ENCODE results near the gene NKX6-2.

Gene NKX6-2

DNA sequence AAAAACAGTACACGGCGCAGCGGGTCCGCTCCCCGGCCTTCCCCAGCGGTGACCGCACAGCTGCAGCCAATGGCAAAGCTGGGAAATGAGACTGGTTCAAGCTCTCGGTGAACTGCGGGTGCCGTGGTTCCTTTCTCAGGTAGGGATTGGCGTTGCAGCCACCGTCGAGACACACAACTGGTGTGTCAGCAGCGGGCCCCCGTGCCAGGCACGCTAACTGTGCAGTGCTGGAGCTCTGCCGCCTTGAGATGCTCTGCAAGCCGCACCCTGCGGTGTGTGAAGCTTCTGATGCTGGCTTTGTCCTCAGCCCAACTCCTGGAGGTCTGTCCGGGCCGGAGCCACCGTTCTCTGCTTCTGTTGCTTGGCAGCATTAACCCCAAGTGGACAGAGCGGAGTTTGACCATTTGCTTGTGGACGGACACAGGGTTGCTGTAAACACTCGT lies 20.6 kb upstream of the NKX6-2 start:
- TF ChIP-seq, protein P1, sequence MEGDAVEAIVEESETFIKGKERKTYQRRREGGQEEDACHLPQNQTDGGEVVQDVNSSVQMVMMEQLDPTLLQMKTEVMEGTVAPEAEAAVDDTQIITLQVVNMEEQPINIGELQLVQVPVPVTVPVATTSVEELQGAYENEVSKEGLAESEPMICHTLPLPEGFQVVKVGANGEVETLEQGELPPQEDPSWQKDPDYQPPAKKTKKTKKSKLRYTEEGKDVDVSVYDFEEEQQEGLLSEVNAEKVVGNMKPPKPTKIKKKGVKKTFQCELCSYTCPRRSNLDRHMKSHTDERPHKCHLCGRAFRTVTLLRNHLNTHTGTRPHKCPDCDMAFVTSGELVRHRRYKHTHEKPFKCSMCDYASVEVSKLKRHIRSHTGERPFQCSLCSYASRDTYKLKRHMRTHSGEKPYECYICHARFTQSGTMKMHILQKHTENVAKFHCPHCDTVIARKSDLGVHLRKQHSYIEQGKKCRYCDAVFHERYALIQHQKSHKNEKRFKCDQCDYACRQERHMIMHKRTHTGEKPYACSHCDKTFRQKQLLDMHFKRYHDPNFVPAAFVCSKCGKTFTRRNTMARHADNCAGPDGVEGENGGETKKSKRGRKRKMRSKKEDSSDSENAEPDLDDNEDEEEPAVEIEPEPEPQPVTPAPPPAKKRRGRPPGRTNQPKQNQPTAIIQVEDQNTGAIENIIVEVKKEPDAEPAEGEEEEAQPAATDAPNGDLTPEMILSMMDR (IDR thresholded peaks at IDR 0.05) = no peak
- Histone ChIP-seq H3K9ac (no peak overlapping the region), H3K36me3 (ENCODE audit: control insufficient read depth, insufficient read depth, low read length) (no peaks in the 10 kb centered on the region), H3K9me3 (ENCODE audit: control insufficient read depth, low read length) (no peaks in the 10 kb centered on the region), H3K4me2 (ENCODE audit: low read length) (no peak overlapping the region), H2AFZ (no peak overlapping the region), H3K27ac (no peak overlapping the region), H3K4me1 (no peaks in the 10 kb centered on the region), H3K4me3 (ENCODE audit: low read depth, low read length) (no peak overlapping the region), H3K27me3 (ENCODE audit: control insufficient read depth, insufficient read depth, low read length) (no peaks in the 10 kb centered on the region), H3K79me2 (no peaks in the 10 kb centered on the region)

DNA sequence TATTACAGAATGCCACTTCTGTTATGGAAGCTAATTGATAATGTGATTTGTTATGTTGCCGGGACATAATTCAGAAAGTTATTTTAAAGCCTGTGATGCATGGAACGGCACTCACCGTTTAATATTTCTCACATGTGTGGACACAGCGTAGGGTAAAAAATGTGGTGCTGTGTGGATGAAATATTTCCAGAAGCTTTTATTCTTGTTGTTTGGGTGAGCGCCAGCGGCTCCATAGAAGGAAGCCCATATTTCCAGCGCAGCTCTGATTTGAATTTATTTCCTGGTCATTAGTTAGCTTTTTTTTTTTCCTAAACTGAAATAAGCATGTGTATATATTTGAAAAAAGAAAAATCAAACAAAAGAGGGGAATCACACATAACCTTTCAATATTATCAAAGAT lies 20.2 kb upstream of the NKX6-2 start:
- no peaks in the 10 kb centered on the region for H3K27me3 ChIP-seq (ENCODE audit: control insufficient read depth, insufficient read depth, low read length)
- H3K79me2 ChIP-seq = no peaks in the 10 kb centered on the region
- H3K4me2 ChIP-seq (ENCODE audit: low read length) = no peak overlapping the region
- H3K9me3 ChIP-seq (ENCODE audit: control insufficient read depth, low read length) = no peaks in the 10 kb centered on the region
- H3K36me3 ChIP-seq (ENCODE audit: control insufficient read depth, insufficient read depth, low read length) = no peaks in the 10 kb centered on the region
- H2AFZ ChIP-seq = no peak overlapping the region
- no peak overlapping the region for H3K9ac ChIP-seq
- no peak overlapping the region for H3K27ac ChIP-seq
- H3K4me3 ChIP-seq (ENCODE audit: low read depth, low read length) = no peak overlapping the region
- no peaks in the 10 kb centered on the region for H3K4me1 ChIP-seq
- TF ChIP-seq, protein P1 (IDR thresholded peaks at IDR 0.05) = no peak

DNA sequence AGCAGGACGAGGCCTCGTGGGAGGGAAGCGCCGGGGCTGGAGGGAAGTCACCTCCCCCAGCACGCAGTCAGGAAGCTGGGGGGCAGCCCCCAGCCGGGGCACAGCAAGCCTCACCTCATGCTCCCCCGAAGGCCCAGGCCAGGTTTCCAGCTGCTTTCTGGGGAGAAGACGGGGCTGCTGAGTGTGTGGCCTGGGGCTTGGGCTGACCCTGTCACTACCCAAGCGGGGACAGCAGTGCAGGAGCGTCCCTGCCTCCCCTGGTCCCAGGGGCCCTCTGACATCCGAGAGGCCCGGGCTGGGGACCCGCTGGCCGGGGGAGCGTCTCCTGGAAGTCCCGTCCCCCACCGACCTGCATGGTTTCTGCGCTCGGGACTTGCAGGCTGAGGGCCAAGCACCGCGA lies 19.7 kb upstream of the NKX6-2 start:
- Histone ChIP-seq H3K27ac (no peak overlapping the region), H3K4me3 (ENCODE audit: low read depth, low read length) (no peak overlapping the region), H3K27me3 (ENCODE audit: control insufficient read depth, insufficient read depth, low read length) (no peaks in the 10 kb centered on the region), H3K36me3 (ENCODE audit: control insufficient read depth, insufficient read depth, low read length) (no peaks in the 10 kb centered on the region), H3K4me2 (ENCODE audit: low read length) (no peak overlapping the region), H3K9me3 (ENCODE audit: control insufficient read depth, low read length) (no peaks in the 10 kb centered on the region), H3K79me2 (no peaks in the 10 kb centered on the region), H3K9ac (no peak overlapping the region), H2AFZ (no peak overlapping the region), H3K4me1 (no peaks in the 10 kb centered on the region)
- TF ChIP-seq, protein P1 (IDR thresholded peaks at IDR 0.05) = no peak

DNA sequence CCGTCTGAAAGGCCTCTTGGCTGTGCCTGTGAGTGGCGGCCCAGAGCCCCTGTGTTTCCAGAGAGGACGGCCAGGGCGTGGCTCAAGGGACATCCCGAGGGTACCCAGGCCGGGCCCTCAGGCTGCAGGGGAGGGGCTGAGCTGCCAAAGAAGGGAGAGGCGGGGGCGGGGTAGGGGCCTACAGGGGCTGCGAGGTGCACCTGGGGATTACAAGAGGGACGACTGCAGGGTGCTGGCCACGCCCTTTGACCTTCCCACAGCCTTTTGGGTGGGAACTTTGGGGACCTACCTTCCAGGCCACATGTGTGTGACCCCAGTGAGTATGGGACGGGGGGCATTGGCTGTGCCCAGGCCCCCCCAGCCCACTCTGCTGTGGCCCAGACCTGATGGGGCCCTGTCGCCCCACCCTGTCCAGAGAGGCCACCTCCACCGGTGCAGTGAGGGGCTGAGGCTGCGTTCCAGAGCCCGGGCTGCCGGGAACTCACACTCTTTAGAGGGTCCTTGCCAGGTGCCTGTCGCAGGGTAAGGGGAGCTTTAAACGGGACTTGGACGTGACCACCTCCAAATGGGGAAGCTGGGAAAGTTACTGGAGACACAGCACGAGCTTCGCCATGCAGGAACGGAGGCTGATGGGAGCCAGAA lies 19.0 kb upstream of the NKX6-2 start:
- Histone ChIP-seq H2AFZ (no peak overlapping the region), H3K4me3 (ENCODE audit: low read depth, low read length) (no peak overlapping the region), H3K4me1 (no peaks in the 10 kb centered on the region), H3K27me3 (ENCODE audit: control insufficient read depth, insufficient read depth, low read length) (no peaks in the 10 kb centered on the region), H3K4me2 (ENCODE audit: low read length) (no peak overlapping the region), H3K27ac (no peak overlapping the region), H3K79me2 (no peaks in the 10 kb centered on the region), H3K9me3 (ENCODE audit: control insufficient read depth, low read length) (no peaks in the 10 kb centered on the region), H3K9ac (no peak overlapping the region), H3K36me3 (ENCODE audit: control insufficient read depth, insufficient read depth, low read length) (no peaks in the 10 kb centered on the region)
- TF ChIP-seq, protein P1 (IDR thresholded peaks at IDR 0.05) = no peak

DNA sequence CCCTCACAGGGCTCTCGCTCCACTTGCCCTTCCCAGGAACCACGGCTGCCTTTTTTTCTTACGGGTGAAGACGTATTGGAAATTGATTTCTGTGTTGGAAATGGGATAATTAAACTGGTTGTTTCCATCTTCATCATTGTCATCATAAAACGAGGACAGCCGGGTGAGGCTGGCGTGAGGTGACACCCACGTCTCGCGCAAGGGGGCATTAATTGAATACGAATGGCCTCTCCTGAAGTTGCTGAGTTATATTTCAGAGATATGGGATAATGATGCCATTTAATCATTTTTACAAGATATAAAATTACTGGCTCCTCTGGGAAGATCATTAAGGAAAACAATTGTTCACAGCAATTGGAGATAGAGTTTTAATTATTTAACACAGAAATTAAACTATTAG lies 18.3 kb upstream of the NKX6-2 start:
- H3K79me2 ChIP-seq = no peaks in the 10 kb centered on the region
- no peaks in the 10 kb centered on the region for H3K9me3 ChIP-seq (ENCODE audit: control insufficient read depth, low read length)
- H3K4me3 ChIP-seq (ENCODE audit: low read depth, low read length) = no peak overlapping the region
- no peak overlapping the region for H3K4me2 ChIP-seq (ENCODE audit: low read length)
- H2AFZ ChIP-seq = no peak overlapping the region
- H3K4me1 ChIP-seq = no peaks in the 10 kb centered on the region
- H3K27me3 ChIP-seq (ENCODE audit: control insufficient read depth, insufficient read depth, low read length) = no peaks in the 10 kb centered on the region
- no peaks in the 10 kb centered on the region for H3K36me3 ChIP-seq (ENCODE audit: control insufficient read depth, insufficient read depth, low read length)
- no peak overlapping the region for H3K27ac ChIP-seq
- TF ChIP-seq, protein P1 (IDR thresholded peaks at IDR 0.05) = no peak
- no peak overlapping the region for H3K9ac ChIP-seq

Measured in parathyroid adenoma (tissue), 2 donors.